ENCODE results near the gene MEGF11.

MEGF11 gene

DNA sequence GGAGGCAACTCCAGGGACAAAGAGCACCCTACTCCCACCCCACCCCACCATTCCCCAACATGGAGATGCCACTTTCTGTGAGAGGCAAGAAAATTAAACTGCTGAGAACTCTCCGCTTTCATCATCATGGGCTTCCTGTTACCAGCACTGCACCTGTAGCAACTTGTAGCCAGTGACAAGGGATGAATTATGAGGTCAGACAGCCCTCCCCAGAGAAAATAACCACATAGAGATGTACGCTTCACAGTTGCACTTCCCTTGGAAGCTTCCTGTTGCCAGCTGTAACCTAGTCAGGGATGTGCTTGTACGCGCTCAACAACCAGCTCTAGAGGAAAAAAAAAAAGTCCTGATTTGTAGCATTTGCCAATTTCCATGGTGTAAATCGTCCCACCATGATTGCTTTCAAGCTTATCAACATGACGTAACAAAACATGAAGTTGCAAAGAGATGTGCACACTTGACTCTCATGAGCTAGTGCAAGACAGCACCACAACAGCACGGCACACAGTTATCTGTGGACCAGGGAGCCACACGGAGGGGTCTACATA is 238.8 kb downstream of the MEGF11 start:
- no peaks in the 10 kb centered on the region for H3K36me3 ChIP-seq (ENCODE audit: control insufficient read depth in 2 of 2, insufficient read depth in 1 of 2, low read length in 2 of 2)
- POLR2A ChIA-PET: no interaction called here

DNA sequence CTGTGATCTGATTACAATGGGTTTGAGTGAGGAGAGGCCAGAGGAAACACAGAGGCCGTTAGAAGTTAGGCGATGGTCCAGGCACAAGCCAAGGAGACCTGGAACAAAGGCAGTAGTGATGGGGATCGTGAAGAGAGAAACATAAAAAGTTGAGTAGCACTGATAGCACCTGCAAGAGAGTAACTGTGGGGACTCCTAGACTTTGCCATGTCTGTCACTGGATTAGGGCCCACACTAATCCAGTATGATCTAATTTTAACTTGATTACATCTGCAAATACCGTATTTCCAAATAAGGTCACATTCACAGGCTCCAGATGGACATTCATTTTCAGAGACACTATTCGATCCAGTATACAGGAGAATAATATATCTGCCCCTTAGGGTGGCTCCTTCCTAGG is 239.5 kb downstream of the MEGF11 start:
- Histone ChIP-seq H3K4me1 (ENCODE audit: control insufficient read depth, insufficient read depth, low read length) (no peaks in the 10 kb centered on the region), H3K36me3 (ENCODE audit: control insufficient read depth in 2 of 2, insufficient read depth in 1 of 2, low read length in 2 of 2) (no peaks in the 10 kb centered on the region), H3K9me3 (ENCODE audit: control insufficient read depth, insufficient read depth, low read depth, low read length) (no peaks in the 10 kb centered on the region), H3K27ac (ENCODE audit: extremely low read depth, low read depth, low read length) (no peak overlapping the region), H3K4me3 (ENCODE audit: low read depth, low read length) (no peak overlapping the region)
- TF ChIP-seq KLF7 (tag by site-specific recombination; IDR thresholded peaks at IDR 0.05; ENCODE audit: borderline replicate concordance): no peak
- TF ChIP-seq ZNF274 (IDR thresholded peaks at IDR 0.05; ENCODE audit: low read length): no peak
- TF ChIP-seq ZNF274 (tag by site-specific recombination; IDR thresholded peaks at IDR 0.05; ENCODE audit: borderline replicate concordance): no peak
- TF ChIP-seq ZIC2 (tag by site-specific recombination; IDR thresholded peaks at IDR 0.05): no peak
- TF ChIP-seq HOXC10 (CRISPR knock-in tag; IDR thresholded peaks at IDR 0.05): no peak
- TF ChIP-seq PRDM1 (tag by site-specific recombination; IDR thresholded peaks at IDR 0.05): no peak
- no peak for TF ChIP-seq ZNF311 (tag by site-specific recombination; IDR thresholded peaks at IDR 0.05; ENCODE audit: borderline replicate concordance)
- no peak for TF ChIP-seq ZNF221 (tag by site-specific recombination; IDR thresholded peaks at IDR 0.05; ENCODE audit: borderline replicate concordance)
- POLR2A ChIA-PET: no interaction called here
- CTCF ChIA-PET: no interaction called here

More for the DNA sequence above, 238.8 kb downstream of the MEGF11 start:
- CTCF ChIA-PET: no interaction called here
- H3K4me3 ChIP-seq (ENCODE audit: low read depth, low read length): no peak overlapping the region
- H3K4me1 ChIP-seq (ENCODE audit: control insufficient read depth, insufficient read depth, low read length): no peaks in the 10 kb centered on the region
- TF ChIP-seq SCRT2 (tag by site-specific recombination; IDR thresholded peaks at IDR 0.05) (peak; percentile 37; the same call in 1 of the 2 replicates), ZNF112 (tag by site-specific recombination; IDR thresholded peaks at IDR 0.05) (peak; percentile 95), ZNF521 (tag by site-specific recombination; IDR thresholded peaks at IDR 0.05) (no peak)
- TF ChIP-seq, protein P1, sequence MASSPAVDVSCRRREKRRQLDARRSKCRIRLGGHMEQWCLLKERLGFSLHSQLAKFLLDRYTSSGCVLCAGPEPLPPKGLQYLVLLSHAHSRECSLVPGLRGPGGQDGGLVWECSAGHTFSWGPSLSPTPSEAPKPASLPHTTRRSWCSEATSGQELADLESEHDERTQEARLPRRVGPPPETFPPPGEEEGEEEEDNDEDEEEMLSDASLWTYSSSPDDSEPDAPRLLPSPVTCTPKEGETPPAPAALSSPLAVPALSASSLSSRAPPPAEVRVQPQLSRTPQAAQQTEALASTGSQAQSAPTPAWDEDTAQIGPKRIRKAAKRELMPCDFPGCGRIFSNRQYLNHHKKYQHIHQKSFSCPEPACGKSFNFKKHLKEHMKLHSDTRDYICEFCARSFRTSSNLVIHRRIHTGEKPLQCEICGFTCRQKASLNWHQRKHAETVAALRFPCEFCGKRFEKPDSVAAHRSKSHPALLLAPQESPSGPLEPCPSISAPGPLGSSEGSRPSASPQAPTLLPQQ (tag by site-specific recombination; IDR thresholded peaks at IDR 0.05): no peak
- no peak overlapping the region for H3K27ac ChIP-seq (ENCODE audit: extremely low read depth, low read depth, low read length)
- H3K9me3 ChIP-seq (ENCODE audit: control insufficient read depth, insufficient read depth, low read depth, low read length): no peaks in the 10 kb centered on the region

GRCh38 chr15:66008940-66009562 is 244.5 kb downstream of the MEGF11 start:
- TF ChIP-seq ZNF629 (tag by site-specific recombination; IDR thresholded peaks at IDR 0.05) (peak; percentile 44; the same call in 1 of the 2 replicates), OSR2 (tag by site-specific recombination; IDR thresholded peaks at IDR 0.05) (no peak)
- CTCF ChIA-PET: no interaction called here
- no peak overlapping the region for H3K27ac ChIP-seq (ENCODE audit: extremely low read depth, low read depth, low read length)
- no peaks in the 10 kb centered on the region for H3K9me3 ChIP-seq (ENCODE audit: control insufficient read depth, insufficient read depth, low read depth, low read length)
- H3K36me3 ChIP-seq (ENCODE audit: control insufficient read depth in 2 of 2, insufficient read depth in 1 of 2, low read length in 2 of 2): no peaks in the 10 kb centered on the region
- POLR2A ChIA-PET: no interaction called here
- H3K4me1 ChIP-seq (ENCODE audit: control insufficient read depth, insufficient read depth, low read length): no peaks in the 10 kb centered on the region
- H3K4me3 ChIP-seq (ENCODE audit: low read depth, low read length): no peak overlapping the region

DNA sequence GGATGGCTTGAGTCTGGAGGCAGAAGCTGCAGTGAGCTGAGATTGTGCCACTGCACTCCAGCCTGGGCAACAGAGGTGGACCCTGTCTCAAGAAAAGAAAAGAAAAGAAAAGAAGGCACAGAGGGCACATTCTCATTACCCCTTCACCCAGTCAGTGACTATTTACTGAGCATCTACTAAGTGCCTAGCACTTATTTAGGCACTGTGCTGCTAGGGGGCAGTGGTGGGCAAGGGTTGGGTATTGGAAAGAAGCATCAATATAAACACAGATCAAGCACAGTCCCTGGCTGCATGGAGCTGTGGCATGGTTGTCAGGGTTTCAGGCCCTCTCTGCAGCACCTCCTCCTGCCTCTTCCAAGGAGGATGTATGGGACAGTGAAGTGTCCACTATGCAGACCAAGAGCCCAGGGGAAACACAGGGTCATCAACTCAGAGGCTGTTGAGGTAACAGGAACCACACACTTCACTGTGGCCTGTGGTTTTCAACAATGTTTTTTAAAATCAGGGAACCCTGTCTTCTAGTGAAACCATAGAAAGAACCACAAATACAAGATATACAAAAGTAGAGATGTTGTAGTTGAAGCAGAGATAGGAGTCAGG is 245.8 kb downstream of the MEGF11 start:
- Histone ChIP-seq H3K4me3 (ENCODE audit: low read depth, low read length) (no peak overlapping the region), H3K36me3 (ENCODE audit: control insufficient read depth in 2 of 2, insufficient read depth in 1 of 2, low read length in 2 of 2) (no peaks in the 10 kb centered on the region), H3K9me3 (ENCODE audit: control insufficient read depth, insufficient read depth, low read depth, low read length) (no peaks in the 10 kb centered on the region), H3K4me1 (ENCODE audit: control insufficient read depth, insufficient read depth, low read length) (no peaks in the 10 kb centered on the region), H3K27ac (ENCODE audit: extremely low read depth, low read depth, low read length) (no peak overlapping the region)
- POLR2A ChIA-PET: no interaction called here
- peak; percentile 96 for TF ChIP-seq ZNF664 (tag by site-specific recombination; IDR thresholded peaks at IDR 0.05)
- TF ChIP-seq, protein P2, sequence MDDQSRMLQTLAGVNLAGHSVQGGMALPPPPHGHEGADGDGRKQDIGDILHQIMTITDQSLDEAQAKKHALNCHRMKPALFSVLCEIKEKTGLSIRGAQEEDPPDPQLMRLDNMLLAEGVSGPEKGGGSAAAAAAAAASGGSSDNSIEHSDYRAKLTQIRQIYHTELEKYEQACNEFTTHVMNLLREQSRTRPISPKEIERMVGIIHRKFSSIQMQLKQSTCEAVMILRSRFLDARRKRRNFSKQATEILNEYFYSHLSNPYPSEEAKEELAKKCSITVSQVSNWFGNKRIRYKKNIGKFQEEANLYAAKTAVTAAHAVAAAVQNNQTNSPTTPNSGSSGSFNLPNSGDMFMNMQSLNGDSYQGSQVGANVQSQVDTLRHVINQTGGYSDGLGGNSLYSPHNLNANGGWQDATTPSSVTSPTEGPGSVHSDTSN (CRISPR knock-in tag; IDR thresholded peaks at IDR 0.05): no peak
- CTCF ChIA-PET: interaction anchor here (0.7 kb wide), 1 partner anchor 60 kb away, joined by 3 read pairs; no protein-coding TSS in a partner anchor
